NCI-H1092 (cell line): ENCODE measurements around the gene RTF2.
"Not testable (repeated sequence)": the region's sequence is repeated elsewhere in the genome, so short reads cannot be mapped to it uniquely, and the experiment has no call there.

ENCODE experiments used
- DNase-seq: peaks from one replicate; lab custom pipeline; 2025; lab: John Stamatoyannopoulos, UW

The RTF2 gene

GRCh38 chr20:56488566-56488965 lies 20.1 kb downstream of the RTF2 start:
- no peak for DNase-seq

DNA sequence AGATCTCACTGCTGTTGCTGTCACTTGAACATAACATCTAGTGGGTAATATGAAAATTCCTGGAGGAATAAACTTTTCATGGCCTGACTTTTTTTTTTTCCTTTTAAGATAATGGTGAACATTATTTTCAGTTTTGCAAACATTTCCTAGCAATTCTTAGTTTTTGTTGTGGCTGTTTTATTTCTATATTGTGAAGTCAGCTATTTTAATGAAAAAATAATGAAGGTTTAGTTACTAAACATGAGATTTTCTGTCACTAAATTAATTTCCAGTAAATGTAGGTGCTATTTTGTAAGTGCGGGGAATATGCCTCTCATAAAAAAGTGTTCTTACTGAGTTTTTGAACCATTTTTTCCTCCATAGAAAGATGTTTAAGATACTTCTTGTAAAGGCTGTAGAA lies 32.7 kb downstream of the RTF2 start:
- no peak for DNase-seq

GRCh38 chr20:56503916-56504315 lies 35.5 kb downstream of the RTF2 start:
- DNase-seq, result no peak

GRCh38 chr20:56504373-56505005 lies 36.1 kb downstream of the RTF2 start:
- DNase-seq, result no peak

GRCh38 chr20:56506103-56506502 lies 37.7 kb downstream of the RTF2 start:
- DNase-seq, result no peak

- no peak for DNase-seq
Measured at GRCh38 chr20:56511926-56512325, 43.5 kb downstream of the RTF2 start.

DNA sequence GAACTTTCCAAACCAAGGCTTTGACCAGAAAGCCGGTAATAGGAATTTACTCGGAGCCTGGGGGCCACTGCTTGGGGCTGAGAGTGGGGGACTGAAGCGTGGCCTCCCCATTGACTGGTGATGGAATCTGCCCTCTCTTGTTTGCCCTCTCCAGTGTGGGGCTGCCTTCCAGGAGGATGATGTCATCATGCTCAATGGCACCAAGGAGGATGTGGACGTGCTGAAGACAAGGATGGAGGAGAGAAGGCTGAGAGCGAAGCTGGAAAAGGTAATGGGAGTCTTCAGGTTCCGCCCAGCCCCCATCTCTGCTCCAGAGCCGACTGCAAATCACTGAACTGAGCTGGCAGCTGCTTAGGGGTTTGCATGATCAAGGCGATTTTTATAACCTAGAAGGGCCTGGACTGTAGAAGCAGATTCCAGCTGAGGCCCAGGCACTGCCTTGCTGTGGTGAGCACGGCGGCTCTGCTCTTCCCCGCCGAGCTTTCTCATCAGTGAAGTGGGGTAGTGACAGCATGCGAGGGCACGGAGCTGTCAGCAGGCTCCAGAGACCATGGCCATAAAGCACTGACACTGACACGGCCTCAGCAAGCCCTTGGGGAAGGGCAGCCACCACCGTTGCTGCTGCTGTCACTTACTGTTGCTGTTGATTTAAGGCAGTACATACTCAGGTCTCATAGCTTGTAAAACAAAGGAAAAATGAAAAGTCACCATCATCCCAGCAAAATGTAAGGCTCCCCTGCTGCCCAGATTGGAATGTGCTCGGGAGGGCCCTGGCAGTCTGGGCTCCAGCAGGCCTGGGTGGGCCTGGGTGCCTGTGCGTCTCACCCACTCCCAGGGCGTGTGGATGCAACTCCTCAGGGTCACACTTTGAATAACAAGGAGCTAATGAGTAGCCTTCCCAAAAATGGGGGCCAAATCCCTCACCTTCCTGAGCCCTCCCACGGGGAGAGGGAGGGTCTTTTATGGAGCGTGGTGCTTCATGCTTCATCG lies 45.0 kb downstream of the RTF2 start:
- DNase-seq, result no peak

DNA sequence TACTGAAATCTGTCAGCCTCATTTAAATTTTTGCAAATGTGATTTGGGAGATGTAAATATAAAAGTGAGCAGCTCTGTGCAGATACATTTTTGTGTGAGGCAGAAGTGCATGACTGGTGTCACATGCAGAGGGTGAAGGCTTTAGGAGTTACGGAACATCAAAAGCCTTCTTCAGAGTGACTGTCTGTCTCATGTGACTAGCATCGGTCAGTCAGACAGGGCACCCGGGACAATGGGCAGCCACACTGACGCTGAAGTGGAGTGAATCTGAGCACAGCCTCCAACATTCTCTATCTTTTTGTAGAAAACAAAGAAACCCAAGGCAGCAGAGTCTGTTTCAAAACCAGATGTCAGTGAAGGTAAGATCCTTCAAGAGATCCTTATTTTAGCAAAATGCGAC lies 48.2 kb downstream of the RTF2 start:
- no peak for DNase-seq

- DNase-seq, result no peak
Measured at GRCh38 chr20:56517211-56517610, 48.8 kb downstream of the RTF2 start.

DNA sequence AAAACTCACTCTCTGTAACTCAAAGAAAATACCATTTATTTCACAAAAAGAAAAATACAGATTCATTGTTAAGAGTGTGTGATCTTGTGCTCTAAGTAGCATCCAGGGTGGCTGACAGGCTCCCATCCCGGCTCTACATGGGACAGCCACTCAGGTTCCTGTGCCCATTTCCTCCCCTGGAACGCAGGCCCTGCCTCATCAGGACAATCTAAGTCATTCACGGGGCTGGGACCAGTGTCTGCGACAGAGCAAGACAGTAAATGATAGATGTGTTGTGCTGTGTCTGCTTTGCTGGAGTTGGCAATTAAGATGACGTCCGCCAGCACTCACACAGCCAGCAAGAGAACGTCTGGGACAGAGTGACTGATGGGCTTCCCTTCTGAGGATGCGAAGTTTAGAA lies 49.2 kb downstream of the RTF2 start:
- no peak for DNase-seq

DNA sequence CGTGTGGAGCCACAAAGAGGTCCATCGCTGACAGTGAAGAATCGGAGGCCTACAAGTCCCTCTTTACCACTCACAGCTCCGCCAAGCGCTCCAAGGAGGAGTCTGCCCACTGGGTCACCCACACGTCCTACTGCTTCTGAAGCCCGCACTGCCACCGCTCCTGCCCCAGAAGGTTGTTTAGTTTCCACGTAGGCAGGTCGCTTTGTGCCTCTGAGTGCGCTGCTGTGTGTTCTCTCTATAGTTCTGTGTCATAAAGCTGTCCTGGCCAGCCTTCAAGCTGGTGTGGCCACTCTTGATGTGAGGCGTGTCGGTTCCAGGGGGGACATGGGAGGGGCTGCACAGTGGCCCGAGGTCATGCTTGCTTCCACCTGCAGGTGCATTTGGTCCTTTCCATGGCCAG lies 49.7 kb downstream of the RTF2 start:
- DNase-seq, result no peak

DNA sequence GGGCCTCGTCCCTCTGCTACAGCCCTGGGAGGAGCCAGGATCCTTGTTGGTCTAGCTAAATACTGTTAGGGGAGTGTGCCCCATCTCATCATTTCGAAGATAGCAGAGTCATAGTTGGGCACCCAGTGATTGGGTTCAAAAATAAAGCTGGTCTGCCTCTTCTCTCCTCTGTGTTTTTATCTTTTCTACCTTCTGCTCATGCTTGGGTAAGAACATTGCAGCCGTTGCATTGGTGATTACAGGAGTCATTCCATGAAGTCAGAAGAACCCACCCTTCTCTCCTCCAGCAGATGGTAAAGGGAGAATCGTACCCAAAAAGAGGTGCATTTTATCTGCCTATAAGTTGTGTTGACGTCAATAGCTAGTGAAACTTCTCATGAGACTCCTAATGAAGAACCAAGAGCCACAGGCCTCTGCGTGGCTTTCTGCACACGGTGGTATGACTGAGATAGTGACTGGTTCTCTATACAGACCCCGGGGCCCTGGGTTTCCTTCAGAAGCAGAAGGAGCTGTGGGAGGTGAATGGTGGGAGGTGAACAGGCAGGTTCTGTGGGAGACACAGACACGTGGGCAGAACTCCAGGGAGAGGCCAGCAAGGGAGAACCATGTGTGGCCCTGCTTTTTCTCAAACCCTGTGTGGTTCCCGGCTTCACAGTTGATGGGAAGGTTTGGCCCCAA lies 50.4 kb downstream of the RTF2 start:
- no peak for DNase-seq

DNA sequence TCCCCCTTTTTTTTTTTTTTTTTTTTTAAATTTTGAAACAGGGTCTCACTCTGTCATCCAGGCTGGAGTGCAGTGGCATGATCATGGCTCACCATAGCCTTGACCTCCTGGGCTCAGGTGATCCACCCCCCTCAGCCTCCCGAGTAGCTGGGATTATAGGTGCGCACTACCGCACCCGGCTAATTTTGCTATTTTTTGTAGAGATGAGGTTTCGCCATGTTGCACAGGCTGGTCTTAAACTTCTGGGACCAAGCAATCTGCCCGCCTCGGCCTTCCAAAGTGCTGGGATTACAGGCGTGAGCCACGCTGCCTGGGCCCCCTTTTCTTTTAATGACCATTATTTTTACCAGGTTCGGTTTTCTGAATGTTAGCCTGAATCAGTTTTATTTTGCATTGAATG lies 51.1 kb downstream of the RTF2 start:
- no peak for DNase-seq

DNA sequence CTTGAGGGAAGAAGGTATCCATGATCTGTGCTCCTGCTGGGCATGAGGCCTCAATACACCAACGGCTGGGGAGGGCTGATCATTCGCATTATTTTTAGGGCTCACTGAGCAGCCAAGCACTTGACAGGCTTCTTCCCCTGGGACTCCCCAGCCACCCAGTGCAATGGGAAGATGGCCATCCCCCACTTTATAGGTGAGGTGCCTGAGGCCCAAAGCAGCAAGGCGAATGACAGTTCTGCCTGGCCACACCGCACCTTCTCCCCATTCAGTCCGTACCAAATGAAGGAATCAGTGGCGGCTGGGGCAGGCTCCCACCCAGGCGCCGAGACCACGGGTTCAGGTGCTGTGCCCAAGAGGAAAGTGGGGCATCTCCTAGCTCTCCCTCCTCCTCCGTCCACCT lies 51.8 kb downstream of the RTF2 start:
- DNase-seq, result no peak

DNA sequence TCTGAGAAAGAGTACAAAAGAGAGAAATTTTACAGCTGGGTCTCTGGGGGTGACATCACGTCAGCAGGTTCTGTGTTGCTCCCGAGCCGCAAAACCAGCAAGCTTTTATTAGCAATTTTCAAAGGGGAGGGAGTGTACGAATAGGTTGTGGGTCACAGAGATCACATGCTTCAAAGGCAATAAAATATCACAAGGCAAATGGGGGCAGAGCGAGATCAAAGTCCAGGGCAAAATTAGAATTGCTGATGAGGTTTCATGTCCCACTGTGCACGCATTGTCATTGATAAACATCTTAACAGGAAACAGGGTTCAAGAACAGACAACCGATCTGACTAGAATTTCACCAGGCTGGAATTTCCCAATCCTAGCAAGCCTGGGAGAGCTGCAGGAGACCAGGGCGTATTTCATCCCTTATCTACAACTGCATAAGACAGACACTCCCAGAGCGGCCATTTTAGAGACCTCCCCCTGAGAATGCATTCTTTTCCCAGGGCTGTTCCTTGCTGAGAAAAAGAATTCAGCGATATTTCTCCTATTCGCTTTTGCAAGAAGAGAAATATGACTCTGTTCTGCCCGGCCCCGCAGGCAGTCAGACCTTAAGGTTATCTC lies 52.4 kb downstream of the RTF2 start:
- DNase-seq, result not testable (repeated sequence)

DNA sequence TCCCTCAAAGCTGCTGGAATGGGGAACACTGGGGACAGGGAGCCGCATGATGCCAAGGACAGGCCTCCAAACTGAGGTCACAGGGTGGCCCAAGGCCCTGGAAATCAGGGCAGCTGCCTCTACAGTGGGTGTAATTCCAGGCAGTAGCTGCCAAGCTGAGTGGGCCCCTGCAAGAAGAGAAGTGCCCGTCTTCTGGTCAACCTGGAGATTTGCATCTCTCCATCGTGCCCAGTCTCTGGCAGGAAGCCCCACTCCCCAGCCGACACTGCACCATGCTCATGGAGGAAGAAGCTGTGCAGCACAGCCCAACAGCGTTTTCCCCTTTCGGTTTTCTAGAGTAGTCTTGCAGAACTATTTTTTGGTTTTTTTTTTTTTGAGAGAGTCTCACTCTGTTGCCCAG lies 53.9 kb downstream of the RTF2 start:
- no peak for DNase-seq

DNA sequence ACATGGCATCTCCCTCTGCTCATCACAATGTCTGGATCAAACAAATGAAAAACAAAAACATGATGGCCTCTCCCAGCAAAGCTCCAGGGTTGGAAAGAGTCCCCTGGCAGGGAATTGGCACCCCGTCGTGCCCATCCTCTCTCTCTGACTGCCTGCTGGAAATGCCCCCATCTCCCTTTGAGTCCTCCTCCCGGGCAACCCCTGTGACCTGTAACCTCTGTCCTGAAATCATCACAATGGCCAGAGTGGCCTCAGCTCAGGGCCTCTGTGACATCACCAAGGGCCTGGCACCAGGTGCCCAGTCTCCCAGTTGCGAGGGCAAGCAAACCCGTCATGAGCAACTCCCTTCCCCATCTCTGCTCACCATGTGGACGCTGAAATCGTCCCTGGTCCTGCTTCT lies 56.0 kb downstream of the RTF2 start, which contains the start of gene FAM209A:
Gene FAM209A (plus strand): TSS at position 301 of the 400 bp plus-strand sequence. CDS start 65 bp downstream, at position 366.
- not testable (repeated sequence) for DNase-seq

DNA sequence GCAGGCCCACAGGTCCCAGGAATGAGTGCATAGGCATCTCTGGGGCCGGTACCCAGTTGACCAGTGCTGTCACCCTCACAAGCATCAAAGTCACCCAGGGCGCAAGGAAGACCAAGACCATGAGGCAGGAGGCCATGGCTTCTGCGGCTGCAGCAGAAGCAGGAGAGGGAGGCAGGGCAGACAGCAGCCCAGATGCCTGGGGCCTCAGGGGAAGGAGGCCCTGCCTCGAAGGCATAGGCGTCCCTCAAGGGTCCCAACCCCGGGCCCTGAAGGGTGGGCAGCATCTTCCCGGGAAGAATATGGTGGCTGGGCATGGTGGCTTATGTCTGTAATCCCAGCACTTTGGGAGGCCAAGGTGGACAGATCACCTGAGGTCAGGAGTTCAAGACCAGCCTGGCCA lies 59.1 kb downstream of the RTF2 start:
- DNase-seq, result no peak

GRCh38 chr20:56532946-56533345 lies 64.5 kb downstream of the RTF2 start, which contains the start of gene FAM209B:
Gene FAM209B (plus strand): TSS chr20:56533246. CDS start chr20:56533342, 96 bp downstream.
- DNase-seq, result not testable (repeated sequence)

DNA sequence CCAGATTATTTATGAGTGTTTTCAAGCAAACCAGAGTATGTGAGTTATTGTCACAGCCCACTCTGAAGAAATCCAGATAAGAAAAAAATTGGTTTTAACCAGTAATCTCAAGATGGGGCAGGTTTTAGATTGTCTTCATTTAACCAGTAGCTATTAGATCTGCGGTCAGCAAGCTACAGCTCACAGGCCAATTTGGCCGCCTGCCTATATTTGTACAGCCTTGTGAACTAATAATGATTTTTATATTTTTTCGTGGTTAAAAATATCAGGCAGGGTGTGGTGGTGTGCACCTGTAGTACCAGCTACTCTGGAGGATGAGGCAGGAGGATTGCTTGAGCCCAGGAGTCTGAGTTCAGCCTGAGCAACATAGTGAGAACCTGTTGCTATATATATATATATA lies 69.6 kb downstream of the RTF2 start:
- DNase-seq, result no peak

DNA sequence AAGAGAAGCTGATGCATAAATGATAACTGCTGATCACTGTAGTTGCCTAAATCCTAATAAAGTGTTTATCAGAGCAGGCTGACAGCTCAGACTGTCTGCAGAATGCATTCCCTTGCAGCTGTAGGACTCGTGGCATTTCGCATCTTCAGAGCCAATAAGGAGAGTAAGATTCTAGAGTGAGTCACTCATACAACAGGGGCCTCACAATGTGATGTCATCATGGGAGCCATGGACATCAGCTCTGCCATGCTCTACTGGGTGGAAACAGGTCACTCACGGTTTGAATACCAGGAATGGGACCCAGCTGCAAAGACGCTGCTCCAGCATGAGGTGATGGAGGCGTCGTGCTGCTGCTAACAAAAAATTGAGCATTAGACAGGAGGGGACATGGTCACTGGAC lies 72.0 kb downstream of the RTF2 start:
- no peak for DNase-seq

GRCh38 chr20:56542489-56543030 lies 74.1 kb downstream of the RTF2 start:
- DNase-seq, result no peak
